Measurements from ENCODE around the gene FMNL2.

DNA sequence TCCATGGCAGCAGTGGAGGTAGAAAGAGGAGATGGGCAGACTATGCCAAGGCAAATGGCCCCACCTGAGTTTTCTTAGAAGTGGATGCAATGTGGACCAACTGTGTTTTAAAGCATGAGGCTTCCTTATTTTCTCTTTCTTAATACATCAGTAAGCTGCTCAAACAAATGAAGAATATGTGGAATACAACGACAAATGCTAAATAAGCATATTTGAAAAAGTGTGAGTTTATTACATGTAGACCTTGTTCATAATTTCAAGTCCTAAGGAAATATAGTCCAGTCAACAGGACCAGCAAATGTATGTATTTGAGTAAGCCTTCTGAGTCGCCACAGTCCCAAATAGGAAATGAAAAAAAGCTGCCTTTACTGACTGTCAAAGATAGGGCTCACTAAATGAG lies 204.4 kb downstream of the FMNL2 start:
- TF ChIP-seq, protein P1, sequence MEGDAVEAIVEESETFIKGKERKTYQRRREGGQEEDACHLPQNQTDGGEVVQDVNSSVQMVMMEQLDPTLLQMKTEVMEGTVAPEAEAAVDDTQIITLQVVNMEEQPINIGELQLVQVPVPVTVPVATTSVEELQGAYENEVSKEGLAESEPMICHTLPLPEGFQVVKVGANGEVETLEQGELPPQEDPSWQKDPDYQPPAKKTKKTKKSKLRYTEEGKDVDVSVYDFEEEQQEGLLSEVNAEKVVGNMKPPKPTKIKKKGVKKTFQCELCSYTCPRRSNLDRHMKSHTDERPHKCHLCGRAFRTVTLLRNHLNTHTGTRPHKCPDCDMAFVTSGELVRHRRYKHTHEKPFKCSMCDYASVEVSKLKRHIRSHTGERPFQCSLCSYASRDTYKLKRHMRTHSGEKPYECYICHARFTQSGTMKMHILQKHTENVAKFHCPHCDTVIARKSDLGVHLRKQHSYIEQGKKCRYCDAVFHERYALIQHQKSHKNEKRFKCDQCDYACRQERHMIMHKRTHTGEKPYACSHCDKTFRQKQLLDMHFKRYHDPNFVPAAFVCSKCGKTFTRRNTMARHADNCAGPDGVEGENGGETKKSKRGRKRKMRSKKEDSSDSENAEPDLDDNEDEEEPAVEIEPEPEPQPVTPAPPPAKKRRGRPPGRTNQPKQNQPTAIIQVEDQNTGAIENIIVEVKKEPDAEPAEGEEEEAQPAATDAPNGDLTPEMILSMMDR (conservative IDR thresholded peaks at IDR 0.05; ENCODE audit: low read depth, low read length): no peak
- TF ChIP-seq EZH2 (IDR thresholded peaks at IDR 0.05; ENCODE audit: borderline replicate concordance, low read depth, low read length, poor library complexity, severe bottlenecking): no peak

Measured in A673 (cell line).